GM23338 (cell line): Measurements from ENCODE around the gene ARL4A. TPM values are rescaled to one million over a fixed set of nuclear protein-coding genes. Genes with fewer than 3 reads are reported as not detected.

Experiments
- ATAC-seq: fragments of 200-7000 bp; cut with Tn5 transposase; 3 replicates; pipeline ENCODE4 v1.9.1; 2020
- DNase-seq: peaks from one replicate; pipeline ENCODE4 v3.0.0-alpha.2; 2015; ENCODE audit warnings: low spot score
- H2AFZ ChIP-seq: fragments of 200-600 bp; sonication (generic); 2 replicates; pipeline ENCODE4 v1.8.0; 2016; ENCODE audit warnings: antibody characterized with exemption, mild to moderate bottlenecking, moderate library complexity
- H3F3A ChIP-seq: fragments of 200-600 bp; sonication (generic); replicated peaks from 2 replicates; pipeline ENCODE4 v1.8.0; 2017; ENCODE audit warnings: antibody characterized with exemption, mixed run types, low read depth
- H3K27ac ChIP-seq: fragments of 200-600 bp; sonication (generic); 2 replicates; pipeline ENCODE4 v1.6.1; 2016; ENCODE audit warnings: low read depth
- H3K27me3 ChIP-seq: fragments of 200-600 bp; sonication (generic); 2 replicates; pipeline ENCODE4 v1.8.0; 2016; ENCODE audit warnings: mild to moderate bottlenecking, mixed run types, moderate library complexity; ENCODE audit not compliant: insufficient read depth
- H3K36me3 ChIP-seq: fragments of 200-600 bp; sonication (generic); 2 replicates; pipeline ENCODE4 v1.8.0; 2016; ENCODE audit warnings: mild to moderate bottlenecking; ENCODE audit not compliant: insufficient read depth
- H3K4me1 ChIP-seq: fragments of 200-600 bp; sonication (generic); 2 replicates; pipeline ENCODE4 v1.8.0; 2016; ENCODE audit warnings: mild to moderate bottlenecking, moderate library complexity; ENCODE audit not compliant: insufficient read depth
- H3K4me2 ChIP-seq: fragments of 200-600 bp; sonication (generic); 2 replicates; pipeline ENCODE4 v1.7.1; 2017; ENCODE audit warnings: mixed run types
- H3K4me3 ChIP-seq: fragments of 200-600 bp; sonication (generic); 2 replicates; pipeline ENCODE4 v1.6.1; 2016; ENCODE audit warnings: mixed run types
- H3K79me2 ChIP-seq: fragments of 200-600 bp; sonication (generic); replicated peaks from 2 replicates; pipeline ENCODE4 v1.8.0; 2017; ENCODE audit warnings: mild to moderate bottlenecking; ENCODE audit not compliant: insufficient read depth
- H3K9me2 ChIP-seq: fragments of 200-600 bp; sonication (generic); 2 replicates; pipeline ENCODE4 v1.8.0; 2017; ENCODE audit not compliant: insufficient read depth
- H4K20me1 ChIP-seq: fragments of 200-600 bp; sonication (generic); replicated peaks from 2 replicates; pipeline ENCODE4 v1.8.0; 2017; ENCODE audit warnings: mild to moderate bottlenecking; ENCODE audit not compliant: insufficient read depth
- H3K27ac Mint-ChIP-seq: 2 replicates; pipeline ENCODE4 v1.8.0; 2020; ENCODE audit warnings: inconsistent platforms, mild to moderate bottlenecking, moderate library complexity, mixed read lengths
- H3K27me3 Mint-ChIP-seq: 3 replicates; pipeline ENCODE4 v1.8.0; 2022; ENCODE audit warnings: low read depth, mild to moderate bottlenecking, moderate library complexity, mixed read lengths, inconsistent platforms; ENCODE audit not compliant: insufficient read depth, poor library complexity
- H3K36me3 Mint-ChIP-seq: 3 replicates; pipeline ENCODE4 v1.8.0; 2021; ENCODE audit warnings: low read depth, mild to moderate bottlenecking, inconsistent platforms, moderate library complexity, mixed read lengths
- H3K4me1 Mint-ChIP-seq: 3 replicates; pipeline ENCODE4 v1.8.0; 2020; ENCODE audit warnings: mild to moderate bottlenecking, inconsistent platforms, mixed read lengths
- H3K4me3 Mint-ChIP-seq: 3 replicates; pipeline ENCODE4 v1.8.0; 2021; ENCODE audit warnings: moderate library complexity, mild to moderate bottlenecking, inconsistent platforms, mixed read lengths
- H3K9me3 Mint-ChIP-seq: 3 replicates; pipeline ENCODE4 v1.8.0; 2020; ENCODE audit warnings: moderate library complexity, mild to moderate bottlenecking, inconsistent platforms, mixed read lengths
- CTCF ChIP-seq, 2 experiments: fragments of 200-600 bp in 1 of 2; sonication (generic) in 1 of 2; conservative IDR thresholded peaks; 2 replicates each; pipeline versions ENCODE4 v1.5.1 to v1.6.1; 2016 to 2017; ENCODE audit warnings: antibody characterized with exemption in 2 of 2, low read depth in 2 of 2, mild to moderate bottlenecking in 2 of 2, moderate library complexity in 1 of 2
- ETS1 ChIP-seq: IDR thresholded peaks from 2 replicates; pipeline ENCODE4 v1.6.1; 2016; ENCODE audit warnings: antibody characterized with exemption
- EZH2 ChIP-seq: fragments of 200-600 bp; sonication (generic); IDR thresholded peaks from one replicate; pipeline ENCODE4 v1.8.0; 2017; ENCODE audit warnings: antibody characterized with exemption, mild to moderate bottlenecking, low read depth; ENCODE audit not compliant: unreplicated experiment
- EZH2phosphoT487 ChIP-seq: fragments of 200-600 bp; sonication (generic); IDR thresholded peaks from one replicate; pipeline ENCODE4 v1.8.1; 2018; ENCODE audit warnings: antibody characterized with exemption; ENCODE audit not compliant: unreplicated experiment
- POLR2AphosphoS5 ChIP-seq: IDR thresholded peaks from 2 replicates; pipeline ENCODE4 v1.6.1; 2016; ENCODE audit warnings: antibody characterized with exemption, low read depth
- ZNF114 ChIP-seq: fragments of 250-450 bp; sonication (Bioruptor Pico); IDR thresholded peaks from 2 replicates; pipeline ENCODE4 v1.5.0; 2020; ENCODE audit warnings: mild to moderate bottlenecking, moderate library complexity
- ZNF331 ChIP-seq: fragments of 250-450 bp; sonication (Bioruptor Pico); IDR thresholded peaks from 2 replicates; pipeline ENCODE4 v1.5.0; 2020; ENCODE audit warnings: low read depth, mild to moderate bottlenecking, moderate library complexity
- ZNF462 ChIP-seq: fragments of 250-450 bp; sonication (Bioruptor Pico); IDR thresholded peaks from 2 replicates; pipeline ENCODE4 v1.5.0; 2020; ENCODE audit warnings: mild to moderate bottlenecking, moderate library complexity
- polyA plus RNA-seq: library from polyadenylated mRNA; unstranded; fragments of >200 nt; fragmentation: Nextera tagmentation; extraction: Ambion mirVana; gene quantifications from 2 replicates; pipeline ENCODE4 v1.2.1, GENCODE V29; 2016
- total RNA-seq: library from RNA; depleted of rRNA; stranded (reverse); fragments of >200 nt; shearing (Covaris generic); gene quantifications from 2 replicates; pipeline ENCODE4 v1.2.3, GENCODE V29; 2014

ARL4A gene
- total and polyA plus RNA-seq, 2 experiments from 2014 or later: 48.9 to 82.5 TPM

- ATAC-seq: no peak
- DNase-seq: no peak
- Mint-ChIP-seq H3K4me3 (no peak overlapping the region), H3K27ac (peak overlapping the region; percentile 60; the same call in 1 of the 2 replicates), H3K27me3 (no peaks in the 10 kb centered on the region), H3K36me3 (peaks cover 8% of the 10 kb centered on the region; the same call in 2 of the 3 replicates), H3K4me1 (peaks cover 21% of the 10 kb centered on the region), H3K9me3 (no peaks in the 10 kb centered on the region; the same call in 2 of the 3 replicates)
- peaks cover 4% of the 10 kb centered on the region for H4K20me1 ChIP-seq
- H3K27me3 ChIP-seq: no peaks in the 10 kb centered on the region
- no peaks in the 10 kb centered on the region for H3K36me3 ChIP-seq
- H3K4me3 ChIP-seq: no peak overlapping the region
- peaks cover 22% of the 10 kb centered on the region for H3K79me2 ChIP-seq
- no peak overlapping the region for H3K4me2 ChIP-seq
- no peak overlapping the region for H2AFZ ChIP-seq
- no peaks in the 10 kb centered on the region for H3K9me2 ChIP-seq
- no peak overlapping the region for H3K27ac ChIP-seq
- peaks cover 23% of the 10 kb centered on the region for H3K4me1 ChIP-seq
- no peaks in the 10 kb centered on the region for H3F3A ChIP-seq
- no peak for TF ChIP-seq ZNF114 (CRISPR knock-in tag)
- no peak for TF ChIP-seq ZNF462 (CRISPR knock-in tag)
- TF ChIP-seq ETS1: no peak
- no peak for TF ChIP-seq CTCF (conservative IDR thresholded peaks at IDR 0.05; ENCODE audit: low read depth in 2 of 2)
- TF ChIP-seq POLR2AphosphoS5: no peak
- no peak for TF ChIP-seq EZH2
- TF ChIP-seq EZH2phosphoT487: no peak
- TF ChIP-seq ZNF331 (CRISPR knock-in tag): no peak
Measured at GRCh38 chr7:12684733-12685132, 2.7 kb upstream of the ARL4A start.
